ENCODE results near the gene STX16. TPM values are rescaled to one million over a fixed set of nuclear protein-coding genes. Genes with fewer than 3 reads are reported as not detected.
A peak's percentile ranks its signal among the peaks of the same experiment; 100 is the strongest.

The STX16 gene
- total RNA-seq, 2 experiments from 2014 or later, result 108 to 109 TPM

DNA sequence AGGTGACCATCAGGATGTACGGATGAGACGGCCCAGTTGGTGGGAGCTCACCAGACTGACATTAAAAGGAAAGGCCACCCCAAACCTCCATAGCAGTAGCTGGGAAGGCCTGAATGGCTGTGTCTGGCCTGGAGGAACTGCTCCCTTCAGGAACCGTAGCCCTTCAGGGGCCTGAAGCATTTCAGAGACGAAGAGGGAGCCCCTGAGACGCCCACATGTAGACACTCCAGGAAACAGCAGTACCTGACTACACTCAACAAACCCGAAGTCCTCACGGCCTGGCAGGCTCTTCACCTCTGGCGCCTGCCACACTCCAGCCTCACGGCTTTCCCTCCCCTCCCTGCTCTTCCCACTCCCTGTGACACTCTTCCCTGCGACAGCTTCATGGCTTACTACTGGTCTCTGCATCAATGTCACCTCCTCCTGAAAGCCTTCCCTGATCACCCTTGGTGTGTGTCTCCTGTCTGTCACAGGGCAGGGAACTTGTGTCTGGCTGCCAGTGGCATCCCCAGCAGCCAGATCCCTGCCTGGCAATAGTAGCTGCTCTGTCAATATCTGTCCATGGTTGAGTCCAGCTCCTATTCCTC, 14.6 kb upstream of the STX16 start:
- DNase-seq (no peak), ATAC-seq (no peak)
- H3K27ac Mint-ChIP-seq, result peak overlapping the region; percentile 19
- no peak overlapping the region for H3K4me3 Mint-ChIP-seq
- H3K9me3 Mint-ChIP-seq, result no peaks in the 10 kb centered on the region
- CTCF ChIA-PET, result interaction anchor here (1.3 to 1.6 kb wide), 2 partner anchors 15 to 154 kb away, joined by 3 to 4 read pairs; partner anchors contain the start of gene STX16
- no peak for TF ChIP-seq CTCF (IDR thresholded peaks at IDR 0.05)
- intact Hi-C loops (cut with micrococcal nuclease), result no loop called here
- H3K36me3 Mint-ChIP-seq (ENCODE audit: low read depth), result no peaks in the 10 kb centered on the region
- H3K4me1 Mint-ChIP-seq (ENCODE audit: low read depth), result peaks cover 29% of the 10 kb centered on the region
- POLR2A ChIA-PET, result interaction anchor here (0.9 to 2.3 kb wide), 2 partner anchors 13 to 399 kb away, joined by 3 to 9 read pairs; no protein-coding TSS in a partner anchor
- no peaks in the 10 kb centered on the region for H3K27me3 Mint-ChIP-seq

DNA sequence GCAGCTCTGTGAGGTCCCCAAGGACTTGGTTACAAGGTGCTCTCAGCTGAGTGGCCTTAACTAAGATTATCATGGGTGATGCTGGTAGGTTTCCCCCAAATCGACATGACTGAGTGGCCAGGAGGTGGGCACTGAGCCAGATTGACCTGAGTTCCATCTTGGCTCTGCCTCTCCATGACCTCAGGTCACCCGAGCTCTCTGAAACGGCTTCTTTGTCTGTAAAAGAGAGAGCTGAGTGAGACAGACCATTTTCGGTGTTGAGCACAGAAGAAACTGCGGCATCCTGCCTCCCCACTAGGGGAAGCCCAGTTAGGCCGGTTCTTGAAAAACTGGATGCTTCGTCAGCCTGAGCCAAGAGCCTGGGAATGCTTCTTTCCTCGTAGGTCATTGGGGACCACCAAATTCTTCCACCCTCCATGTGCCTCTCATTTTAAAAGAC, 14.1 kb upstream of the STX16 start:
- no peaks in the 10 kb centered on the region for H3K27me3 Mint-ChIP-seq
- no peak for DNase-seq
- H3K4me1 Mint-ChIP-seq (ENCODE audit: low read depth), result peaks cover 29% of the 10 kb centered on the region
- no peak for TF ChIP-seq CTCF (IDR thresholded peaks at IDR 0.05)
- H3K4me3 Mint-ChIP-seq, result no peak overlapping the region
- H3K9me3 Mint-ChIP-seq, result no peaks in the 10 kb centered on the region
- CTCF ChIA-PET, result interaction anchor here (1.3 to 1.6 kb wide), 2 partner anchors 14 to 155 kb away, joined by 3 to 4 read pairs; partner anchors contain the start of gene STX16
- ATAC-seq, result no peak
- H3K27ac Mint-ChIP-seq, result peak overlapping the region; percentile 19
- POLR2A ChIA-PET, result interaction anchor here (0.9 to 2.3 kb wide), 2 partner anchors 12 to 400 kb away, joined by 3 to 9 read pairs; no protein-coding TSS in a partner anchor
- H3K36me3 Mint-ChIP-seq (ENCODE audit: low read depth), result no peaks in the 10 kb centered on the region
- intact Hi-C loops (cut with micrococcal nuclease), result no loop called here

DNA sequence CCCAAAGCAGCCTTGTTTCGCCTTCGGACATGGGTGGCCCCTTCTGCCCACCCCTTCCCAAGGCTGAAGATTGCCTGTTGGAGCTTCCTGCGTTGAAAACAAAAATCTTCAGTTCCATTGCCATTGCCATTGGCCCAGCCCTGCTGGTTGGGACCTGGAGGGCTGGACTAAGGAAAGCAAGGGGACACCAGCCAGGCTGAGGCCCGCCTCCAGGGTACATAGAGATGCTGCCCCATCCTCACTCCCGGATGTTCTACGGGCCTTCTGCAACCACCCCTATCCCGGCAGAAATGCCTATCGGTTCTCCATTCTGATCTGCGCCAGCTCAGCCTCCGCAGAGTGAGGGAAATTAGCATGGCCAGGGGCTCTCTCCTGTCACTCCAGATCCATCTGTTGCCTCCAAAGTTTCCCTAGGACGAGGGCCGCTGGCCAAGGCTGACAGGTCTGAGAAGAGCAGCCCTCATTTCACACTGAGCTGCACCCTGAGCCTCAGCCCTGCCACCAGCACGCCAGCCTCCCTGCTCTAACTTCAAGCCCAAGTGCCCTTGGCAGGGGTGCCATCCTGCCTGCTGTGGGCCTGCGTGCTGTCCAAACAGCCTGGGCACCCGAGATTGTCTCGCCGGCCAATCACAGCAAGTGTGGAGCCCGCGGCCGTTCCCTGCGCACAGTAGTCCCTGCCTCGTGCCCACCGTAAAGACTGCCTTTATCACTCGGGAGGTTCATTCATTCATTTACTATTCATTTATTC, 13.4 kb upstream of the STX16 start:
- Mint-ChIP-seq H3K9me3 (no peaks in the 10 kb centered on the region), H3K4me1 (ENCODE audit: low read depth) (peaks cover 29% of the 10 kb centered on the region), H3K27me3 (no peaks in the 10 kb centered on the region), H3K27ac (no peak overlapping the region), H3K36me3 (ENCODE audit: low read depth) (no peaks in the 10 kb centered on the region), H3K4me3 (no peak overlapping the region)
- no peak for DNase-seq
- ChIA-PET CTCF (interaction anchor here (1.2 to 1.6 kb wide), 3 partner anchors 11 to 155 kb away, joined by 3 to 4 read pairs (median 3); partner anchors contain the start of gene STX16), POLR2A (interaction anchor here (2.3 kb wide), 1 partner anchor 12 kb away, joined by 9 read pairs; no protein-coding TSS in a partner anchor)
- no peak for TF ChIP-seq CTCF (IDR thresholded peaks at IDR 0.05)
- intact Hi-C loops (cut with micrococcal nuclease), result no loop called here
- no peak for ATAC-seq

GRCh38 chr20:58638467-58639181, 12.5 kb upstream of the STX16 start:
- Mint-ChIP-seq H3K27me3 (no peaks in the 10 kb centered on the region), H3K27ac (no peak overlapping the region), H3K9me3 (no peaks in the 10 kb centered on the region), H3K4me1 (ENCODE audit: low read depth) (peaks cover 23% of the 10 kb centered on the region), H3K4me3 (no peak overlapping the region), H3K36me3 (ENCODE audit: low read depth) (no peaks in the 10 kb centered on the region)
- no peak for TF ChIP-seq CTCF (IDR thresholded peaks at IDR 0.05)
- intact Hi-C loops (cut with micrococcal nuclease), result no loop called here
- ATAC-seq, result no peak
- POLR2A ChIA-PET, result no interaction called here
- no peak for DNase-seq
- CTCF ChIA-PET, result interaction anchor here (1.2 kb wide), 1 partner anchor 10 kb away, joined by 3 read pairs; no protein-coding TSS in a partner anchor

All from activated CD8-positive, alpha-beta T cell treated with anti-CD3 and anti-CD28 coated beads for 36 hours (primary cell).